ENCODE results near the gene EXOSC7.
"Not testable (repeated sequence)": the region's sequence is repeated elsewhere in the genome, so short reads cannot be mapped to it uniquely, and the experiment has no call there.

EXOSC7 gene

DNA sequence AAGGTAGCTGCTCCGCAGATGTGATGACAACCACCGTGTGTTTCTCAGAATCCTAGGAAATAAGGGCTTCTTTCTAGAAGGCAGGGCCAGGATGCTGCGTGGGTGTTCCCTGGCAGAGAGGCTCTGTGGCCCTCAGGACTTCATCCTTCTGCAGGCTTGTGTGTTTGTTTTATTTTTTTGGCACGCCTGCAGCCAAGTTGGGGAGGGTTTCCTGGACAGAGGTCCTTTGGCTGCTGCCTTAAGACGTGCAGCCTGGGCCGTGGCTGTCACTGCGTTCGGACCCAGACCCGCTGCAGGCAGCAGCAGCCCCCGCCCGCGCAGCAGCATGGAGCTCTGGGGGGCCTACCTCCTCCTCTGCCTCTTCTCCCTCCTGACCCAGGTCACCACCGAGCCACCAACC is 50.0 kb downstream of the EXOSC7 start, which contains the start of gene CLEC3B:
Gene CLEC3B (plus strand): TSS at position 266 of the 400 bp plus-strand sequence. CDS start 60 bp downstream, at position 326.
- DNase-seq, result no peak

DNA sequence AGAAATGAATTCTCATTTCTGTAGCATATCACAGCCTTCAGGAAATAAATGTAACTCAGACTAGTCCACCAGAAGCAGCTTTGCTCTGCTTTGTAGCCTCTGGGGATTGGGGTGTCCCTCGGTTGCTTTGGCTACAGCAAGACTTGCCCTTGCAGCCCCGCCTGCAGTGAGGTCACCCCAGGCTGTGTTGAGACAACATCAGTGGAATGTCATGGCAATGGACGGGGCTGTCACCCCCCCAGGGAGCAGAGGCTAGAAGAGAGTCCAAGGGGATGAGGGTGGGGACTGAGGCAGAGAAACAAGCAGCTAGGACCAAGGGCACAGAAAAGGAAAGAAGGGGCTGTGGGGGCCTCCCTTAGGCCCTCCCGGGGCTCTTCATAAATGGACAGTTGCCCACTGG is 50.9 kb downstream of the EXOSC7 start:
- no peak for DNase-seq

DNA sequence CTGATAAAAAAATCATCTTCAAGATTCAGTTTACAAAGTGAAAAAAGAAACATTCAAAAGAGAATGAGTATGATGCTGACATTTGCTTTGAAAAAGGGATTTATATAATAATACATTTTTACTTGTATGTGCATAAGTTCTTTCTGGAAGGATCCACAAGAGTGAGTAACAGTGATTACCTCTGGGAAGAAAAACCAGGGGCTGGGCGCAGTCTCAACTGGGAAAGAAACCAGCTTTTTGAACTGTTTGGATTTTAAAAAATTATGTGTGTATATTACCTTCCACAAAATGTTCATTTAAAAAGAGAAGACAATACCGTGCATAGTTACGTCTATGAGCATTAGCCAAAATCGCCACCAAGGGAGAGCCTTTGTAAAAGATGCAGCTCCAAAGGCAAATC is 51.4 kb downstream of the EXOSC7 start:
- no peak for DNase-seq

DNA sequence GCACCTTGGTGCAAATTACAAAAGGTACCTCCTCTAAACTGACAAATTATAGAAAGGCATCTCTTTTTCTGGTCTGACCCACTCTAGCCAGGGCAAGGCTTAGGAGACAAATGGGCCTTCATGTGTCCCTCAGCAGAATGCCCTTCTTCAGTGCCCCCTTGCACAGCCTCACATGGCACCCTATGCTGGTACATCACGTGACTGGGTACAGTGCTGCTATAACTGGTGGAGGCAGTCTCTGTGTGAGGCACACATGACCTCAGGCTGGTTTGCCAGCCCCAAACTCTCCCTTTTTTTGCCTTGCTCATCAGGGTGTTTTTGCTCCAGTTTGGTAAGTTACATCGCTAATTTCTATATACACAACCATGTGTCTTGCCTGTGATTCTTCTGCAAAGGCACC is 53.2 kb downstream of the EXOSC7 start:
- no peak for DNase-seq

DNA sequence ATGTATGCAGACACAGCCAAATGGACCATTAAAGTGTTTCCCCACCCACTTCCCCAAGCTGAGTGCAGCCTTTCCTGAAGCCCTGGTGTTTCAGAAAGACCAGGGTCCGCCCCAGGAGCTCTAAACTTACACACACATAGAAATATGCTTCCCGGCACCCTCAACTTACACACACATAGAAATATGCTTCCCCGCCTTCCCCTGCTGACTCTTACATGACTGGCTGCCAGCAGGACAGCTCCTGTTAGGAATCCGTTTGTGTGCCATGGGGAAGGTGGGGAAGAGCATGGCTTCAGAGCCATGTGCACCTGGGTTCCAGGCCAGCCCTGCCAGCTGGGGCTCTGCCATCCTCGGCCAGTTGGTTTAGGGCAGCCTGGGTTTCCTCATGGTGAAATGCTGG is 53.6 kb downstream of the EXOSC7 start:
- no peak for DNase-seq

DNA sequence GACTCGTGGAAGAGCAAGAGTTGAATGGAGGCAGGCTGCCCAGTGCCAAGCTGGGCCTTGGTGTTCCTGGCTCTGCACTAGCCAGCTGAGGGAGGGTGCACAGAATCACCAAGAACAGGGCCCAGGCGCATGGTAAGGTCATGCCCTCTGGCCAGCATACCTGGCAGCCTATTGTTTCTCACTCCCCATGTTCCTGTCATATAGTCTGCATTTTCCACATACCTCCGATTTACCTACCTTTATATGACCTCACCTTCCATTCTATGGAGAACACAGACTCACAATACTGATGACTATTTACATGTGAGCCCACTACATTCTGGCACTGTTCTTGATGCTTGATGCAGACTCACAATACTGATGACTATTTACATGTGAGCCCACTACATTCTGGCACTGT is 55.5 kb downstream of the EXOSC7 start:
- no peak for DNase-seq

DNA sequence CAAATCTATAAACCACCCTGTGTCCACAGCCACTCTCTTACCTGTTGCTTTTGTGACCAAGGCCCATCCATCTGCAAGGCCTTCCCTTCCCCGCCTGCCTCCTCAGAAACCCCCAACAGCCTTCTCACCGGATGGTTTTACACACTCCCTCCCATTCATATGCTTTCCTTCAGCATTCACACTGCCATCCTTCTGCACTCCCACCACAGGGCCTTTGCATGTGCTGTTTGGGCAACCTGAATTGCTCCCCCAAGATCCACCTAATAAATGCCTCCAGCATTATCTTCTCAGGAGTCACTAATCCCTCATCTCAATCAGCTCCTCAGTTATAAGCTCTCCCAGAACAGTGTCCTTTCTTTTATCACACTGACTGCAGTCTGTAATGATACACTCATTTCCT is 56.1 kb downstream of the EXOSC7 start:
- DNase-seq, result no peak

DNA sequence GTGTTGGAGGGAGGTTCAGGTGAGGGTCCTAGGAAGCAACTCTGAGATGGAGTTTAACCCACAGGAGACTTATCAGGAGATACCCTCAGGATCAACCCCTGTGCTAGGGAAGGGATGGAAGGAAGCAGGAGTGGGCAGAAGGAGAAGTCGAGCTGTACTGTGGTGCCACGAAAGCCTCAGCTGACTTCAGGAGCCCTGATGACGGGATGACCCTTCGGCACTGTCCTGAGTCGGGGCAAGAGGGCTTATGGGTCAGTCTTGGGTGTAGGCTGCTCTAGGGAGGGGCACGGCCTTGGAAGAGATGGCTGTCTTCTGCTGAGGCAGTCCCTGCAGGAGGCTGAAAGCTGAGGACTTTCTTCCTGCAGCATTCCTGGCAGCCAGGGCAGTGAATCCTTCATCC is 57.7 kb downstream of the EXOSC7 start:
- no peak for DNase-seq

DNA sequence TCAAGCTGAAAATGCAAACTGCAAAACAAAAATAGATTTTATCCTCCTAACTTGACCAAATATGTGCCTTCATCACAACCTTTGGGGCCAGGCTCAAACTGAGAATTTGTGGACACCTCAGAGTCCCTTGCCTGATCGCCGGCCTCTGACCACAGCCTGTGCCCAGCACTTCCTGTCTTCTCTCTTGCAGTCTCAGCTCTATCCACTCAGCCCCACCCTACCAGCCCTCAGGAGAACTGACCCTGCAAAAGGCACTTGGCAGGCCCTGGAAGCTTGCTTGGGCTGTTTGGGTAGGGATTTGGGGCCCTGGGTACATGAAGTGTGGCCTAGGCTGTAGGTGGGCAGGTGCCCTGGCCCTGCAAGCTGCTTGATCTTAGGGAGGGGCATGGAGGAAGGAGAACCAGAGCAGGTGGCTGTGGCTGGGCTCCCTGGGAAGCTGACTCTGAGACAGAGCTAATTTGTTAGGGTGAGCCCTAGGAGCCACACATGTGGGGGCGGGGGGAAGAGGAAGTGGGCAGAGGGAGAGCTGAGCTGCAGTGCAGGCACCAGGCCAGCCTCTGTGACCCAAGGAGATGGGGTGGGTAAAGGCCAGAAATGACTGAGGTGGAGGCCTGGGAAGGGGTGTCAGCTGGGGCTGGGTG is 58.7 kb downstream of the EXOSC7 start:
- no peak for DNase-seq

DNA sequence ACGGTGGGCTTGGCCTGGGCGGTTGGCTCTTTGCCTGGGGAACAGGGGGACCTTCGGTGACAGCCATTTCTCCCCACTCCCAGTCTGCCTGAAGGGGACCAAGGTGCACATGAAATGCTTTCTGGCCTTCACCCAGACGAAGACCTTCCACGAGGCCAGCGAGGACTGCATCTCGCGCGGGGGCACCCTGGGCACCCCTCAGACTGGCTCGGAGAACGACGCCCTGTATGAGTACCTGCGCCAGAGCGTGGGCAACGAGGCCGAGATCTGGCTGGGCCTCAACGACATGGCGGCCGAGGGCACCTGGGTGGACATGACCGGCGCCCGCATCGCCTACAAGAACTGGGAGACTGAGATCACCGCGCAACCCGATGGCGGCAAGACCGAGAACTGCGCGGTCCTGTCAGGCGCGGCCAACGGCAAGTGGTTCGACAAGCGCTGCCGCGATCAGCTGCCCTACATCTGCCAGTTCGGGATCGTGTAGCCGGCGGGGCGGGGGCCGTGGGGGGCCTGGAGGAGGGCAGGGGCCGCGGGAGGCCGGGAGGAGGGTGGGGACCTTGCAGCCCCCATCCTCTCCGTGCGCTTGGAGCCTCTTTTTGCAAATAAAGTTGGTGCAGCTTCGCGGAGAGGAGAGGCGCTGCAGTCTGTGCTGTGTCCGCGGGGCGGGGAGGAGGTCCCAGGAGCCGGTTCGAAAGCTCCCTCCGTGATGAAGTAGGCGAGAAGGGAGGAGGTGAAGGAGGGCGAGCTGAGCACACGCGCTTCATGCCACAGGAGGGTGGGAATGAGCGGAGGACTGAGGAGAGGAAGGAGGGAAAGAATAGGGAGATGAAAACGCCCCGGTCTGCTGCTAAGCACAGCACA is 59.6 kb downstream of the EXOSC7 start:
- DNase-seq, result peak; percentile 41

DNA sequence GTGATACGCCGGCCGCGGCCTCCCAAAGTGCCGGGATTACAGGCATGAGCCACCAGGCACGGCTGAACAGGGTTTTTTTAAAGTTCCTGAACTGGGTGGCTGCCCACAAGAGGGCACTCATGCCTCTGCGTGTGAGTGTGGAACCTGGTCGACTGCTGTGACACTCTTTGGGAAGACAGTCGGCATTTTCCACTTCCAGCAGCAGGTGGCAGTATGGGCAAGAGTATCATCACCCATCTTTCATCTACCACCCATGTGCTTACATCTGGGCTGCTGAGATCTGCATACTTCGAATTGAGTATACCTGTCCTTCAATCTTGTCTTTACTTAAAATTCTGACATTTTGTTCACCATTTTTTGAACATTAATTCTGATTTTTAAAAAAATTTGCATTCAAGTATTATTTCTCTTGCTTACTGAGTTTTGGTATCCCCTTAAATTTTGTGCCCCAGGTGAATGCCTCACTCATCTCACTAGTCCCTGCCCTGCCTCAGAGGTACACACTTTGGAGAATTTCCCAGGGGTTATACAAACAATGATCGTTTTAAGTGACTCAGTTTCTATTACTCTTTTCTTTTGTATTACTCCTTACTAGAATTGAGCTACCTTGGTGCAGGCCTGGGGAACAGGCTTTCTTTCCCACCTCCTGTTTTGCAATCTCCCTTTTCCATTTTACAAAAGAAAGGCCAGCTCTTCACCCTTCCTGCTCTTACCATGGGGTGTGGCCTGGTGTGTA is 61.8 kb downstream of the EXOSC7 start:
- peak; percentile 91 for DNase-seq

DNA sequence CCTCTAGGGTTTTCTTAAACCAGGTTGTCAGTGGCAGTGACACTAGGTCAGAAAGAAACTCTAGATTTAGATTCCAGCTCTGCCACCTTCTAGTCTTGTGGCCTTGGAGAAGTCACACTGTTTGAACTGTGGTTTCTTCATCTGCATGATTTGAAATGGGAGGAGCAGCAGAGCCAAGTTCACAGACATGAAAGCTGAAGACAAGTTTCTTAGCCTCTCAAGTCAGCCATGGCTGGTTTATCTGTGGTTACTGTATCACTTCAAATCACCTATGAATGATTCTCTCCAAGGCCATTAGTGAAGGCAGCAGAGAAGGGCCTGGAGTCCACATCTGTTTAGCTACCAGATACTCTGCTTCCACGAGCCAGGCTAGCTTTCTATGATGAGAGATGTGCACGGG is 65.6 kb downstream of the EXOSC7 start:
- no peak for DNase-seq

DNA sequence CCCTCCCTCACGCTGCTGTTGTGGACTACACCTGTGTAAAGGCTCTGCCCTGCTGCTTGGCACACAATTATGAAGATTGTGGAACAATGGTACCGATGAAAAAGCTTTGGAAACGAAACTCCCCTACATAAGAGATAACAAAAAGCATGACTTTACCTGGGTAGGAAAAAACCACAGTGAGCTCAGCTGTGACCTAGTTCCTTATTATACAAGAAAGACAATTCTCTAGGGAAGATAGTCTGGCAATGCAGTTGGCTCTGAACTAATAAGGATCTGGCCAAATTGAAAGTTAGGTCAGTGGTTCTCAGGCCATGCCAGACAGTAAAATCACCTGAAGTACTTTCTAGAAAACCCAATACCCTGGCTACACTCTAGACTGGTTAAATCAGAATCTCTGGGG is 66.1 kb downstream of the EXOSC7 start:
- no peak for DNase-seq

DNA sequence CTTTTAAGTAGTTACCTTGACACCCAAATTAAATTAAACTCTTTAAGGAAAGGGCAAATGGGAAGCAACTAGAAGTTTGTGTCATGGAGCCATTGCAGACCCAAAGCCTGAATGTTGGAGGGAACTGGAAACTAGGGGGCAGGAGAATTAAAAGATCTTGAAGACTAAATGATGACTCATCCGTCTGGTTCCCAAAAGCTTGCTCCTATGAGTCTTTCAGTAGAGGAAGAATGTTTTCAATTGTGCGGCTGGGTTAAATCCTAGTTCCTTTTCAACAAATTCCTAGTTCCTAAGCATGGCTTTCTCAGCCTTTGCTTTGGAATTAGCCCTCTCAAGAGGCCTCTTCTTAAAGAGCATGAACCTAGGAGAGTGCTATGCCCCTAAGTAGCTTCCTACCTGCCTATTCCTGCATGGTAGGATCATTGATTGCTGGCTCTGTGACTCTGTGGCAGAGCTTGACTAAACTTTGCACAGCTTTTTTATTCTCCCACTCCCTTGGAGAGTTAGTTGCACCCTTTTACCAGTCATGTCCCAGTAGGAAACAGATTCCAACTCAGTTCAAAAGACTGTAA is 67.8 kb downstream of the EXOSC7 start:
- DNase-seq, result no peak

DNA sequence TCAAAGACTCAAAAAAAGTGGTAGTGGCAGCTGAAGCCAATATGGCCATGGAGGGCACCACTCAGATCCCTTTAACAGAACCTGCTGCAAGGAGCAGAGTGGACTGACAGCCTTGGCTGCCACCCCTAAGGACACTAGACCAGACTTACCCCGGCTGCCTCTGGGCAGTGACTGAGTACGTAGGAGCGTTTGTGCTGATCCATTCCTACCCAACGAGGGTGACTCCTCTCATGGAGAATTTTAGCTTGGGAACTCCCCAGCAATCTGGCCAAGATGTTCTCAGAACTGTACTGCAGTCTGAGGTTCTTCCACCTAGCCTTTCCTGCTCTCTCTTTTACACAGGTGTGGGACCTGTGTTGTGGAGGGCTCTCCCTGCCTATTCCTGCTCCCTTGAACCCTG is 72.2 kb downstream of the EXOSC7 start:
- DNase-seq, result no peak

DNA sequence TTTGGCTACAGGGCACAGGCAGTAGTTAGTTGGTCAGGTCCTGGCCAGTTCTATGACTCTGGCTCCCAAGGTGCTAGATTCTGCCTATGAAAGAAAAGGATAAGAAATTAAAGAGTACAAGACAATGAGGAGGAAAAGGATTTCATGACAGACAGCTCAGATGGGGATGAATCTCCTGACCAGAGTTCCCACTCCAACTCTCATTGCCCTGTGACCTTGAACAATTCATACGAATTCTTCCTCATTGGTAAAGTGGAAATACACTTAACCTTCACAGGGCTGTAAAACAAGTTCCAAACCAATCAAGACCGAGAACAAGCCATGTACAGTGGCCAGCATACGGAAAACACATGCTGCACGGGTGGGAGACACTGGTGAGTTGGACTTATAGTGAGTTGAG is 73.8 kb downstream of the EXOSC7 start:
- no peak for DNase-seq

DNA sequence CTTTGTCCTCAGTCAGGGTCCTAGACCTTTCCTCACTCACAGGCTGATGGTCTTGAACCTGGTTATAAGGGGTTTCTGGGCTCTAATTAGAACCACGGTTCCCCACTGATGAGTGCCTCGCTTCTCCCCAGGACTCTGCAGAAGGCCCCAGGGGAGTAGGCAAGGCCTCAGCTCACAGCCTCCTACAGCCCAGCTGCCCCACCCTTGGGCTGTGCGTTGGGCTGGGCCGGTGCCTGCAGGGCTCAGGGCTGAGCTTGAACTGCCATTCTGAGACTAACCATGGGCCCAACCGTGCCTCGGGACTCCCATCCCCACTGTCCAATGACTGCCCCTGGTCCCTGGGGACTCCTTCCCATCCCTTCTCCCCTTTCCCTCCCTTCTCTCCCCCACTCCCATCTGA is 75.6 kb downstream of the EXOSC7 start:
- DNase-seq, result no peak

DNA sequence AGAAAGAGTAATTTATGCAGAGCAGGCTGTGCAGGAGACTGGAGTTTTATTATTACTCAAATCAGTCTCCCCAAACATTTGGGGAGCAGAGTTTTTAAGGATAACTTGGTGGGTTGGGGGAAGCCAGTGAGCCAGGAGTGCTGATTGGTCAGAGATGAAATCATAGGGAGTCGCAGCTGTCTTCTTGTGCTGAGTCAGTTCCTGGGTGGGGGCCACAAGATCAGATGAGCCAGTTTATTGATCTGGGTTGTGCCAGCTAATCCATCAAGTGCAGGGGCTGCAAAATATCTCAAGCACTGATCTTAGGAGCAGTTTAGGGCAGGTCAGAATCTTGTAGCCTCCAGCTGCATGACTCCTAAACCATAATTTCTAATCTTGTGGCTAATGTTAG is 77.8 kb downstream of the EXOSC7 start:
- not testable (repeated sequence) for DNase-seq

DNA sequence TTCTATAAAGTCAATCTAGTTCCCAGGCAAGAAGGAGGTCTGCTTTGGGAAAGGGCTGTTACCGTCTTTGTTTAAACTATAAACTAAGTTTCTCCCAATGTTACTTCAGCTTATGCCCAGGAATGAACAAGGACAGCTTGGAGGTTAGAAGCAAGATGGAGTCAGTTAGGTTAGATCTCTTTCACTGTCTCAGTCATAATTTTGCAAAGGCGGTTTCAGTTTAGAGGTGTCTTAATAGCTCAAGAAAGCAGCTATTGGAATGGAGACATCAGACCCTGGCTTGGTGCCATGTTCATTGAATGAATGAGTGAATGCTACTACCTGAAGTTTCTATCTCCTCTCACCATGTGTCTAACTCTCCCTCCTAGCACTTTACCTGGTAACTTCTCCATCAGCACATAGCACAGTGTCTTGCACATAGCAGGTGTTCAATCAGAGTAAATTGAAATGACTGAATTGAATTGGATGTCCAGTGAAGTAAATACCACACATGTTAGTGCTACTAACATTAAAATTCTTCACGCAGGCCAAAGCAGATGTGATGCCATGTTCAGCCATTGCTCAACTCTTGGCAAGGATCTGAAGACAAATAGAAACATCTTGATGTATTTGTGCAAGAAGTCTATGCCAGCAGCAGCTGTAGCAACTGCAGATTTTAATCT is 78.3 kb downstream of the EXOSC7 start:
- DNase-seq, result no peak

DNA sequence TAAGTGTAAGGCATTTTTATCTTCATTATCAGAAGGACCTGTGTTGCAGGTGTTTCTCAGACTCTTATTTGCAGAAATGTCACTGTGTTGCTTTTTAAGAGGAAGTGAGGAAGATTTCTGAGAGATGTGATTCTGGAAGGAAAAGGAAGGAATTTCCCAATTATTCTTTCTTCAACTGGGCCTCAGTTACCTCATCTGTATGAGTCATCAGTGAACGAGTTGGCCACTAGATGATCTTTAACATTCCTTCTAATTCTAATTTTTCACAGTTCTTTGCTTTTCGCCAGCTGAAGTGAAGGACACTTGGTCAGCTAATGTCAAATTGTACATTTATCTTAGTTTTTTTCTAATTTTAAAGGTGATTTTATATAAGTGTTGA is 79.0 kb downstream of the EXOSC7 start:
- DNase-seq, result no peak

DNA sequence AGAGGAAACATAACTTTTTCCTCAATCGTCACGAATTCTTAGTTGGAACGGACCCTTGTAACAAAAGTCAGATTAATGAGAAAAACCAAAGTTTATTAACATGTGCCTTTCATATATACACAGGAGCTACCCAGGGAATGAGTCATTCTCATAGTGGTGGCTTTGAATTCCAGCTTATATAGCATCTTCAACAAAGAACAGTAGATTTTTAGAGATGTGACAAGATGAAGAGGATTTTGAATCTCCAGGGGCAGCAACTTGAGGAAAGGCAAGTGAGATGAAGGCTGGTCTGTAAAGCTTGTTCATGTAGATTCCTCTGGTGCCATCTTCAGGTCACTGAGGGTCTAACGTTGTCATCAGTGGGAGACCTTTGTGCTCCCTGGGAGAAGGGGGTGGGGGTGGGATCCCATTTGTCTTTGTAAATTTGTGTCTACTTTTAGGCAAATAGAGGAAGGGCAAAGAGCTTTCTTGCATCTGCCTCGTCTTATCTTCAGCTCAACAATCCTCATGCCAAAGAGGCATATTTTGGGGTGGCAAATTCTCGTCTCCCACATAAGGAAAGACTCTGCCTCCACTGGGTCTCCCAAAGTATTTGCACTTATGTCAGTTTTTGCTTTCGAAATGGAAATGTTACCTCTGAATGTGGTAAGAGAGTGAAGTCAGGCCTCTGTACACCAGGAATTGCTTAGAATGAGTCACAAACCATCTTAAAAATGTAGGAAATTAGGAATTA is 79.5 kb downstream of the EXOSC7 start:
- no peak for DNase-seq

DNA sequence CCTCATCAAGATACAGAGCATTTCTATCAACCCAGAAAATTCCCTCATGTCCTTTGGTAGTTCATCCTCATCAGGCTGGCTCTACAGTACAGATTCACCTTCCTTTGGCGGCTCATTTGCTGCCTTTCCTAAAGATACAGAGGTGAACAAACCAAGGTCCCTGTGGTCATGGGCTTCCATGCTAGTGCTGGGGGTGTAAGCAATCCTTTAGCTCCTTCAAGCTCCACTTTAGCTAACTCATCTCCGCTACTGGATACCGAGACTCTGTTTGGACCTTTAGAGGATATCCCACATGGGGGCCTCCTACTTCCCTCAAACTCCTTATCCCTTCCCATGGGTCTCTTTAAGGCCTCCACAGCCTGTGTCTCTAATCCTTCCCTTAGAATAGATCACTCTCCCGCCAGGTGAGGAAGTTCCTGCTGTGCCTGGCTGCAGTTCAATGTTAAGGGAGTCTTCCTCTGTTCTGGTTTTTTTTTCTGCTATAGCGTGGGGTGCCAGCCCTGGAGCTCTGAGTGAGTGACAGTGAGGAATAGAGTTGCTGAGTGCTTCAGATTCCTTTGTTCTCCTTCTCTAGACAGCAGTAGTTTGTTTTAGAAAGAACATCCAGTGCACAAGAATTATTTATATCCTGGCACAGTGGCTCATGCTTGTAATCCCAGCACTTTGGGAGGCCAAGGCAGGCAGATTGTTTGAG is 80.7 kb downstream of the EXOSC7 start:
- DNase-seq, result no peak
